Cardiac septum (tissue), 1 donor: ENCODE results near the gene TMC8. TPM values are rescaled to one million over a fixed set of nuclear protein-coding genes. Genes with fewer than 3 reads are reported as not detected.
"Not testable (repeated sequence)": the region's sequence is repeated elsewhere in the genome, so short reads cannot be mapped to it uniquely, and the experiment has no call there.

ENCODE experiments used
- DNase-seq: peaks from one replicate; pipeline ENCODE4 v3.0.0-alpha.2; 2020; ENCODE audit warnings: low spot score
- intact Hi-C: fragments of 100-400 bp; cut with DNase I; formaldehyde crosslinking; loops from one replicate; pipeline ENCODE4 v1.14.0; 2022
- total RNA-seq: library from RNA; stranded (reverse); fragmentation: NEBNext Ultra II Directional; extraction: Animal tissue kit (Norgen Biotek cat#: 25700); gene quantifications from one replicate; pipeline ENCODE4 v1.2.1, GENCODE V29; 2021
- donor health status: DM: no; HTN: no; CAD: no.

Gene TMC8
- total RNA-seq, 1 donor from 2014 or later, result 2.2 TPM

DNA sequence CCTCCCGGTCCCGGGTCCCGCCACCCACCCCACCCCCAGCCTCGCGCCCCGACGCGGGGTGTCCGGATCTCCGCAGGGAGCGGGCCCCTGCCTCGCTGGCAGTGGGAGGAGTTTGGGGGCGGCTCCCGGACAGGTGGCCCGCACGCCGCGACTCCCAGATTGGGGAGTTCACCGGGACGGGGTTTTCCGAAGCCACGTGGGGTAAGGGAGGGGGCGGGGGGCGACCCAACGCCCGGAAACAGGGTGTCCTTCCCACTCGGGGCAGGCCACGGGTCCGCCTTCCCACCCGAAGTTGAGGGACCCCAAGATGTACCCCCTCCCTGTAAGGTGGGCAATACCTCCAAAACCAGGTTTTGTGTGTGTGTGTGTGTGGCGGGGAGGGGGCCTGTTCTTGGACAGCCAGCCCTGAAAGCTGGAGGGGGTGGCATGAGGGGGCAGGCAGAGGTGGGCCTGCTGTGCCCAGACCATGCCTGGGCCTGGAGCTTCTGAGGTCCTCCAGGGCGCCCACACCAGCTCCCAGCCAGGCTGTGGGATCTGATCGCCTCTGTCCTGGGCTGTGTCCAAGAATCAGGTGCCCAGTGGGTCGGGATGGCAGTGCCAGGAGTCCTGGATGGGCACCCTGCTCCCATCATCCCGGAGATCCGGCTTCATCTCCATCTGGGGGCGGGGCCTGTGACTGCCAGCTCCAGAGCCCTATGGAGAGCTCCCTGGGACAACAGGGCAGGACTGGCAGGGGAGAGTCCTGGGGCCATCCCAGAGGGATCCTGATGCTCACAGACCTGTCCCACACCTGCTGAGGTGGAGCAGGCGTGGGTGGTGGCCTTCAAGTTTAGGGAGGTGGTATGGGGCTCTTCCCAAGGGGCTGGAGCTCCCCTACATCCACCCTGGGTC is 38.6 kb downstream of the TMC8 start:
- no peak for DNase-seq
- intact Hi-C loops, result loop anchor here (2.0 kb wide), 1 partner anchor 40 kb away; the partner anchor contains the start of gene TMC6

- no peak for DNase-seq
- intact Hi-C loops, result no loop called here
Observed at GRCh38 chr17:78170692-78171590, 40.4 kb downstream of the TMC8 start.

DNA sequence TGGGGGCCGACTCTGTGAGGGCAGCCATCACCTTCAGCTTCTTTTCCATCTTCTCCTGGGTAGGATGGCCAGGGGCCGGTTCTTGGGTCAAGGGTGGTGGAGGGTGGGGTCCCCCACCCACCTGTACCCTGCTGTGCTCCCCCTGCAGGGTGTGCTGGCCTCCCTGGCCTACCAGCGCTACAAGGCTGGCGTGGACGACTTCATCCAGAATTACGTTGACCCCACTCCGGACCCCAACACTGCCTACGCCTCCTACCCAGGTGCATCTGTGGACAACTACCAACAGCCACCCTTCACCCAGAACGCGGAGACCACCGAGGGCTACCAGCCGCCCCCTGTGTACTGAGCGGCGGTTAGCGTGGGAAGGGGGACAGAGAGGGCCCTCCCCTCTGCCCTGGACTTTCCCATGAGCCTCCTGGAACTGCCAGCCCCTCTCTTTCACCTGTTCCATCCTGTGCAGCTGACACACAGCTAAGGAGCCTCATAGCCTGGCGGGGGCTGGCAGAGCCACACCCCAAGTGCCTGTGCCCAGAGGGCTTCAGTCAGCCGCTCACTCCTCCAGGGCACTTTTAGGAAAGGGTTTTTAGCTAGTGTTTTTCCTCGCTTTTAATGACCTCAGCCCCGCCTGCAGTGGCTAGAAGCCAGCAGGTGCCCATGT is 41.1 kb downstream of the TMC8 start:
- intact Hi-C loops, DNase-seq: not testable (repeated sequence)

GRCh38 chr17:78172249-78173051 is 41.9 kb downstream of the TMC8 start:
- DNase-seq, result peak; percentile 88
- intact Hi-C loops, result no loop called here

DNA sequence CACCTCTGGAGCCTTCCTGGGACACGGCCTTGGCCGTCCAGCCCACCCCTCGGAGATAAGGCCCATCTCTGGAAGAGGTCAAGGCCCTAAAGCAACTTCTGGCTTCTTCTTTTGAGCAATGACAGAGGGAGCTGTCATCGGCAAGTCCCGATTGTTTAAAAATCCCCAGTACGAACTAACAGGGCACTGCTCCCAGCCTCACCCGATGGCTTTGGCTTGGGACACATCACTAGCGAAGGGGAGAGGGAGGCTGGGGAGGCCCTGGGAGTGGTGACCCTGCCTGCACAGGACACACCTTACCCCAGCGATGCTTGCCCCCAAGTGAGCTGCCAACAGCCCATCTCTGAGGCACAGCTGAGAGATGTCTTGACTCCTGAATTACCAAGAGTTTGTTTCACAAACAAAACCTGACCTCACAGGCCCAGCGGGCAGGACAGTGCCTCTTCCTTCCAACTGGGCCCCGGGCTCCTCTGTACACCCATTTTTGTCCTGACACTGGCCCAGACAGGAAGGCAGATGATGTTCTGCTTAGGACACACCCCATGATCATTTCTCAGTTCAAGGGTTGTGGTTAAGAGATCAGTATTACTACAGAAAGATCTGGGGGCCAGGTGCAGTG is 42.6 kb downstream of the TMC8 start:
- intact Hi-C loops, result no loop called here
- DNase-seq, result no peak

GRCh38 chr17:78174346-78174869 is 43.8 kb downstream of the TMC8 start:
- DNase-seq, result peak; percentile 95
- intact Hi-C loops, result no loop called here

- DNase-seq, result no peak
- intact Hi-C loops, result loop anchor here (5.0 kb wide), 1 partner anchor 33 kb away; no protein-coding TSS in a partner anchor
Observed at GRCh38 chr17:78174870-78175642, 44.5 kb downstream of the TMC8 start.

- intact Hi-C loops, result loop anchor here (5.0 kb wide), 1 partner anchor 33 kb away; no protein-coding TSS in a partner anchor
- no peak for DNase-seq
Observed at GRCh38 chr17:78175643-78175981, 45.0 kb downstream of the TMC8 start.

DNA sequence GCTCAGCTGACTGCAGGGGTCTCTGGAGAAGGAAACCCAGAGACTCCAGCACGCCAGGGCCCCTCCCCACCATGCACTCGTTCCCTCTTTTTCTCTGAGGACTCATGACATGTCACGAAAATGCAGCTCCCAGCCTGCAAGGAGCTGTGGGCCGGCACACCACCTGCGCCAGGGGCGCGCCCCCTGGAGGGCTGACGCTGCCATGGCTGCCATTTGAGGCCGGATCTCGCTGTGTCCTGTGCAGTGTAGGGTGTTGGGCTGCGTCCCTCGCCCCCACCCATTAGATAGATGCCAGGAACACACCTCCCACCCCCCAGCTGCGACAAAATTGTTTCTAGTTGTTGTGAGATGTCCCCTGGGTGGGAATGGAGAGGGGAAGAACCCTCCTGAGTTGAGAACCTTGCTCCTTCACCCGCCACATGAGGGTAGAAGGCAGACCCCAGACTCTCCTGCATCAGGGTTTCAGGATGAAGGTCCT is 46.0 kb downstream of the TMC8 start:
- peak; percentile 92 for DNase-seq
- intact Hi-C loops, result loop anchor here (2.0 to 5.0 kb wide), 2 partner anchors 34 to 64 kb away; no protein-coding TSS in a partner anchor

GRCh38 chr17:78179372-78179771 is 48.8 kb downstream of the TMC8 start:
- intact Hi-C loops, result loop anchor here (5.0 kb wide), 1 partner anchor 37 kb away; no protein-coding TSS in a partner anchor
- no peak for DNase-seq

- no peak for DNase-seq
- intact Hi-C loops, result no loop called here
Observed at GRCh38 chr17:78180083-78180482, 49.5 kb downstream of the TMC8 start.

DNA sequence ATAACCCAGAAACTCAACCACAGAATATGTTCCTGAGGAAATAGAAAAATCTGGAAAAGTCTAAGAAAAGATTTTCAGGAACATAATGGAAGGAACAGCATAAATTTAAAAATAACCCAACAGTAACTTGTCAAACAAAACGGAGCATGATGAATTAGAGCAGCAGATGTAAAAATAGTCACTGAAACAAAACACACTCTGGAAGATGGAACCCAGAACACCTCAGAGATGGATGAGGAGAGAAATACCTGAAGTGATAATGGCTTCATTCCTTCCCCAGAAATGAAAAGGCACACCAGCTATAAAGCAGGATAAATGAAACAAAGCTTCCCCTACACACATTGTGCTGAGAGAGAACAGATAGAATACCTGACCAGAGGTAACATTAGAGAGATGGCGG is 49.9 kb downstream of the TMC8 start:
- intact Hi-C loops, result no loop called here
- DNase-seq, result no peak

GRCh38 chr17:78182504-78182903 is 51.9 kb downstream of the TMC8 start:
- intact Hi-C loops, result no loop called here
- DNase-seq, result no peak

GRCh38 chr17:78183916-78184315 is 53.3 kb downstream of the TMC8 start:
- no peak for DNase-seq
- intact Hi-C loops, result no loop called here

DNA sequence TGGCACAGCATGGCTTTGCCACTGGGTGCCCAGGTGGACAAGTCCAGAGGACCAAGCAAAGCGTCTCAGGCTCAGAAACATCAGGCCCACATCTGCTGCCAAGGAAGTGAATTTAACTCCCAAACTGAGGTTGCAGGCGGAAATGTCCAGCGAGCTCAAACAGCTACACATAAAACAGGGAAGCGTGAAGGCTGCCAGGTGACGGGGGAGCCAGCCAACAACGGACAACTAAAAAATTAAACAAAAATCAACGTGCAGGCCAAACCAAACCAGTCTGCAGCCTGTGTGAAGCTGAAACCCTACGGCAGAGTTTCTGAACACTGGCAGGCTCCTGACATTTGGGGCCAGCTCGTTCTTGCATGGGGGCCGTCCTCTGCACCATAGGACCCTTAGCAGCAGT is 53.8 kb downstream of the TMC8 start:
- DNase-seq, result no peak
- intact Hi-C loops, result no loop called here

DNA sequence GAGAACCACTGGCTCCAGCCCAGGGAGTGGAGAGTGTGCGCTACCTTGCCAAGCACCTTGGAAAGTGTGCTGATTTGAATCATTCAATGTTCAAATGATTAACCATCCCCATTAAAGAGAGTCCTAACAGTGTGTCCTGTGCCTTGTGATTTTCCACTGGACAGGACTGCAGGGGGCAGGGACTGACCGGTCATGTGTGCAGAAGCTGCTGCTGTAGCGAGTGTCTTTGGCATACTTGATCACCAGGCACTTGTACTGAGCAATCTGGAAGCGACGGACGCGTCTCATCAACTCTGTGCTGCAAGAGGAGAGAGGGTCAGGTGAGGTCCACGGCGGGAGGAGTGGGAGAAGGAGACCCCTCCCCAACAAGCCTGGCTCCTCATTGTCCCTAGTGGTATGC is 54.3 kb downstream of the TMC8 start:
- no peak for DNase-seq
- intact Hi-C loops, result no loop called here

- no peak for DNase-seq
- intact Hi-C loops, result no loop called here
Observed at GRCh38 chr17:78185981-78186691, 55.6 kb downstream of the TMC8 start.
